Thyroid gland (tissue), 4 donors: Measurements from ENCODE around the gene LRP8.

Experiments
- POLR2A ChIP-seq, 2 donors: fragments of 450-650 bp; IDR thresholded peaks; one replicate each; pipeline ENCODE4 v1.6.1; 2017; ENCODE audit warnings: antibody characterized with exemption in 2 of 2, mild to moderate bottlenecking in 2 of 2, moderate library complexity in 1 of 2
- TF ChIP-seq, protein P1 (sequence below), 6 experiments: fragments of 200-600 bp in 3 of 6; fragments of 450-650 bp in 3 of 6; sonication (generic) in 3 of 6; IDR thresholded peaks; one replicate each; pipeline ENCODE4 v1.5.1; 2016 to 2019; ENCODE audit warnings: antibody characterized with exemption in 6 of 6, mild to moderate bottlenecking in 2 of 6, inconsistent platforms in 1 of 6, moderate library complexity in 1 of 6

DNA sequence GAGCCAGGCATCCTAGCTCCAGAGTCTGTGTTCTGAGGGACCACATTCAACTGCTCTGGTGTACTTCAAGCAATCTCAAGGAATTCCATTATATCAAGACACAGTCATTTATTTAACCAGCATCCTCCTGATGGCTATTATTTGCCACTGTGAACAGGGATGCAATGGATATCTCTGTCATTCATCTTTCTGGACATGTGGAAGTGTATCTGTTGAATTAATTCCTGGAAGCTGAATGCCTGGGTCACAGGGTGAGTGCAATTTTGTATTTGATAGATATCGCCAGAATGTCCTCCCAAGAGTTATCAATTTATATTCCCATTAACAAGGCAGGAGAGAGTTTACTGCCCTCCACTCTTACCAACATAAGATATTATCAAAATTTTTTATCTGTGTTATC lies 24.7 kb upstream of the LRP8 start:
- TF ChIP-seq, protein P1, sequence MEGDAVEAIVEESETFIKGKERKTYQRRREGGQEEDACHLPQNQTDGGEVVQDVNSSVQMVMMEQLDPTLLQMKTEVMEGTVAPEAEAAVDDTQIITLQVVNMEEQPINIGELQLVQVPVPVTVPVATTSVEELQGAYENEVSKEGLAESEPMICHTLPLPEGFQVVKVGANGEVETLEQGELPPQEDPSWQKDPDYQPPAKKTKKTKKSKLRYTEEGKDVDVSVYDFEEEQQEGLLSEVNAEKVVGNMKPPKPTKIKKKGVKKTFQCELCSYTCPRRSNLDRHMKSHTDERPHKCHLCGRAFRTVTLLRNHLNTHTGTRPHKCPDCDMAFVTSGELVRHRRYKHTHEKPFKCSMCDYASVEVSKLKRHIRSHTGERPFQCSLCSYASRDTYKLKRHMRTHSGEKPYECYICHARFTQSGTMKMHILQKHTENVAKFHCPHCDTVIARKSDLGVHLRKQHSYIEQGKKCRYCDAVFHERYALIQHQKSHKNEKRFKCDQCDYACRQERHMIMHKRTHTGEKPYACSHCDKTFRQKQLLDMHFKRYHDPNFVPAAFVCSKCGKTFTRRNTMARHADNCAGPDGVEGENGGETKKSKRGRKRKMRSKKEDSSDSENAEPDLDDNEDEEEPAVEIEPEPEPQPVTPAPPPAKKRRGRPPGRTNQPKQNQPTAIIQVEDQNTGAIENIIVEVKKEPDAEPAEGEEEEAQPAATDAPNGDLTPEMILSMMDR (IDR thresholded peaks at IDR 0.05): no peak
- TF ChIP-seq POLR2A (IDR thresholded peaks at IDR 0.05): no peak
